ENCODE measurements around the gene KCNG2.

The KCNG2 gene

DNA sequence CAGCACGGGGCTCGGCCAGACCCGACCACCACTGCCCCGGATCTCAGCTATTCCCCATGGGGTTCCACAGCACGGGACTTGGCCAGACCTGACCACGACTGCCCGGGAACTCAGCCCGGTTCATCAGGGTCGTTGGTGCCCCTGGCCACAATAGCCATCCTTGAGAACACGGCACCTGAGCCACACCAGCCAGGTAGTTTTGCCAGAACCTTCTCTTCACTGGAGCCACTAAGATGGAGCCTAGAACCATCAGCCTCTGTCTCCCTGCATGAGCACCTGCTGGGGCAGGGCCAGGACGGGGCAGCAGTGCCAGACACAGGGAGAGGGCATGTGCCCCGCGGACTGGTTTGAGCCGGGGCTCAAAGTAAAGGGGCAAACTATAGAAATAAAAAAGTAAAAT lies 11.4 kb upstream of the KCNG2 start:
- no peak for DNase-seq

DNA sequence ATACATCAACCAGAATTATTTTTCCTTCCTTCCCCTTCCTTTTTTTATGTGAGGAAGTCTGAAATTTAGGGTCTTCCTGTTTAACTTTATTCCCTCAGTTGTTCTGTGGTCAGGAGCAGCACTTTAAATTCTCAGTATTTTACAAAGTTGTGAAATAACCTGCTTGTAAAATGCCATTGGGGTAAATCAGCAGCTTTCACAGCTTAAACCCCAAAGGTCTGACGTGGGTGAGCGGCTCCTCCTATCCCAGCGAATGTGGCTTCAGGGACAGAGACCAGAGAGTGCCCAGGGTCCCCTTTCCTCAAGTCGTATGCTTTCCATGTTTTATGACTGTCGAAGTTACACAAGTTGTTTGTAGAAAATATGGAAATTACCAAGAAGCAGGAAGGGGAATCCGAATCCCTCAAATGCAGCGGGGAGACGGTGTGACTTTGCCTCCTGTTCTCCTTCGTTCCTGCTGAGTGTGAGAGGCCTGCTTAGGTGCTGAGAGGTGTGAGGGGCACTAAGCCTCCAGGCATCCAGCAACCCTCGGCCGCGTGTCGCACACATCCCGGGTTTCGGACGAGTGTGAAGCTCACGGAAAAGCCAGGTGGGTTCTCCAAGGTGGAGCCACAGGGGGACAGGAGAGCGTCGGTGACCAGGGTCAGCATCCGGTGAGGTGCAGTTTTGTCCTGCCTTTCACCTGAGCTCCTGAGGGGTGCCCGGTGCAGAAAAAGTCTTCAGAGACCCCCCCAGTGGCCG lies 10.8 kb upstream of the KCNG2 start:
- DNase-seq = peak; percentile 51

DNA sequence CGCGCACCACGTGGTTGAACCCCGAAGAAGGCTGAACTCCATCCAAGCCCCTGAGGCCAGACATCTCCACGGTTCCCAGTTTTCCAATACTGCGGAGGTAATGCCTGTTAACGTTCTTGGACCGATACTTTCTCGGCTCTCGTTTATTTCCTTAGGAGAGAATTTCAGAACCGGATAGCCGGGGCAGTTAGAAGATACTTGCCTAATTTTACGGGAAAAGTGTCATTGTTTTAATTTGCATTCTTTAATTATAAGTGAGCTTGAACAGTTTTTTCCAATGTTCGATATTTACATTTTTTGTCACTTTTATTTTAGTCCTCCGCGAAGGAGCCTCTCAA lies 10.2 kb upstream of the KCNG2 start:
- no peak for DNase-seq

DNA sequence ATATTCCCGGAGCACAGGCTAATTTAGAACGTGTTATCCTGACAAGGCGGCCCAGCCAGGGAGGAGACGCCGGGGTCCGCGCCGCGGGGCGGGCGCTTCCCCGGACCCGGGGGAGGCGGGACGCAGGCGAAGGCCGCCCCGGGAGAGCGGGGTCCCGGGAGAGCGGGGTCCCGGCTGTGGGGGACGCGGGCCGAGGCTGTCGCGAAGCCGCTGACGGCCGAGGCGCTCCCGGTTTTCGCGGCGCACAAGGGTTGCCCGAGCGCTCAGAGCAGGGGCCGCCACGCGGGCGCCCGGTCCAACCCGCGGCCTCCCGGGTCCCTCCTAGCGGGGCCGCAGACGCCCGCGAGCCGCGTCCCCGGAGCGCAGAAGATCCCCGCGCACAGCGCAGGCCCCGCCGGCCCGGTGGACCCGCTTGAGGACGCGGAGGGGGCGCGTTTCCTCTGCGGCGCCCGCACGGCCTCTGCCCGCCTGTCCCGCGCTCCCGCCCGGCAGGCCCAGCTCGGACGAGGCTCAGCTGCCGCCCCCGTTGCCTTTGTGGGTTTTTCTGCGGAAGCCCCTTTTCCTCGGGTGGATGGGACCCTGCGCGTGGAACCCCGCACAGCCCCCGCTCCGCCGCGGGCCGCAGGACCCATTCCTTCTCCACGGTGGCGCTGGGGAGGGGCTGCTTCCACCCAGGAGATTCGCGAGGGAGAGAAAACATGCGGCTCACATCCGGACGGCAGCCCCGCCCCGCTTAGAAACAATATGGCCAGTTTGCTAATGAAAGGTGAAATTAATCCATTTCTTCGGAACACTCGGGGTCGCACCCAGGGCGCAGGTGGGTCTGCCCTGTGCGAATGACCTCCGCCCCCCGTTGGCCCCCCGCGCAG lies 9.6 kb upstream of the KCNG2 start:
- DNase-seq = no peak

DNA sequence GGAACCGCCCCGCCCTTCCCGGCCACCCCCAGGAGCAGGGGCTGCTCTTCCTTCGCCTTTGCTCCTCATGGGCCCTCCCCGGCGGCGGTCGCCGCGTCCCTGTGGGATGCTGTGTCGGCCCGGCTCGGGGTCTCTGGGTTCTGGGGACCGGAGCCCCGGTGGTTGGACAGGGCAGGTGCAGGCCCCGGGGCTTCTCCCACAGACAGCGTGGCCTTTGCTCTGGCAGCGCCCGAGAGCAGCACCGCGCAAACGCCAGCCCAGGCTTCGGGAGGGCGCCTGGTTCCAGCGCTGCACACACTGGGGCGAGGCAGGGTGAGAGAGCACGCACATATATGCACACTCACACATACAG lies 9.0 kb upstream of the KCNG2 start:
- no peak for DNase-seq

DNA sequence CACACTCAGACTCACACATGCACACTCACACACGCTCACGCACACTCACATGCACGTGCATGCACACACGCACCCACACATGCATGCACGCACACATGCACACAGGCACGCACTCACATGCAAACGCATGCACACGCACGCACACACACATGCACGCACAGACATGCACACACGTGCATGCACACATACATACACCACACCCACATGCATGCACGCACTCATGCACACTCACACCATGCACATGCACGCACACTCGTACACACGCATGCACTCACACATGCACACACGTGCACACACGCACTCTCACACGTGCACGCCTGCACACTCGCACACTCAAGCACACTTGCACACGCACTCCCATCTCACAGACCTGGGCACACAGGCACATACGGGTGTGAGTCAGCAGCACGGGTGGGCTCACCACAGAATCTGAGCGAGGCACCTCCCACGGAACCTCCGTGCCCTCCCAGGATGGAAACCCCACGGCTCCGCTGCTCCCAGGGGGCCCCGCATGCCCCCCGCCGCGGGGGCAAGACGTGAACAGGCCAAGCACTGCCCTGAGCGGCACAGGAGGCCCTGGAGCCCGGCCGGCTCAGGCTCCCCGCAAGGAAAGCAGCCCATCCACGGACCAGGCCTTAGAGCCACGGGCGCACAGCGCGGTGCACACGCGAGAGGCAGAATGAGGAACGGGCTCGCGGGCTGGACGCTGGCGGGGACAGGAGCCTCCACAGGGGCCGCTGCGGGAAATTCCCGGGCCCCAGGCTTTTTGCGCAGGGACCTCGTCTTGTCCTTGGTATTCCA lies 8.4 kb upstream of the KCNG2 start:
- DNase-seq = no peak

DNA sequence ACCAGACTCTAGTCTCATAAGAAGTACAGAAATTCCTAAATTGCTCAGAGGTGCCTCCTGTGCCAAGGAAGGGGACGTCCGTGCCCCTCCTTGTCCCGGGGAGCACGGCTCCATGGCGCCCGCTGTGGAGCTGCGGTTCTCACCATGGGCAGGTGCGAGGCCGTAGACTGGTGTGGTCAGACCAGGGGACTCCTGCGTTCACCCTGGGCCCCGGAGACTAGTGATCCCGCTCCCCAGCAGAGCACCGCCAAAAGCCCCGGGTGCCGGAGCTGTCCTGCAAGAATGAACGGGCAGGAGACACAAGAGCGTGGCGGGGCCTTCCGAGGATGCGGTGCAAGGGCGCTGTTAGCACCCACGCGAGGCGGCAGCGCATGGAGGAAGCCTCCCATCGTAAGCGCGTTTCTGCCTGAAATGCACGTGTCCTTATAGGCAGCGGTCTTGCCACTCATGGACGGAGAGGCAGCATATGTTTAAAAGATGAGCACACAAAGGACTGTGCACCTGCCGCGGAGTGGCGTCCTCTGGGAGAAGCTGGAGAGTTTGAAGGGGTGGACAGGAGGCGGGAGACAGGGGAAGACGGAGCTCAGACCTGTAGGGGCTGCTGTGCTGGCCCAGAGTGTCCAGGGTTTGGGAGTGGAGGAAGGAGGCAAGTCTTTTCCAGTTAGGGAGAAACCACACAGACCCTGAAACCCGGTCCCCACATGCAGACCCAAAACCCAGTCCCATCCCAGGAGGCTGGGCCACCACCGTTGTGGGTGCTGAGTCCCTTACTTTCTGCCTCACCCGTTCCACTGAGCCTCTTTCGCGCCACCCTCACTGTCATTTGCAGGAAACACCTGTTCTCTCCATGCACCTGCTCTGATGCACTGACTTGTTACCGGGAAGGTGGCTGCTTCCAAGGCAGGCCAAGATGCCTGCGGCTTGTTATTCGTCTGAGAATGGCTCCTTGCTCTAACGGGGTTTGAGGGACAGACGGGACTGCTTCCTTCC lies 7.5 kb upstream of the KCNG2 start:
- DNase-seq = no peak

DNA sequence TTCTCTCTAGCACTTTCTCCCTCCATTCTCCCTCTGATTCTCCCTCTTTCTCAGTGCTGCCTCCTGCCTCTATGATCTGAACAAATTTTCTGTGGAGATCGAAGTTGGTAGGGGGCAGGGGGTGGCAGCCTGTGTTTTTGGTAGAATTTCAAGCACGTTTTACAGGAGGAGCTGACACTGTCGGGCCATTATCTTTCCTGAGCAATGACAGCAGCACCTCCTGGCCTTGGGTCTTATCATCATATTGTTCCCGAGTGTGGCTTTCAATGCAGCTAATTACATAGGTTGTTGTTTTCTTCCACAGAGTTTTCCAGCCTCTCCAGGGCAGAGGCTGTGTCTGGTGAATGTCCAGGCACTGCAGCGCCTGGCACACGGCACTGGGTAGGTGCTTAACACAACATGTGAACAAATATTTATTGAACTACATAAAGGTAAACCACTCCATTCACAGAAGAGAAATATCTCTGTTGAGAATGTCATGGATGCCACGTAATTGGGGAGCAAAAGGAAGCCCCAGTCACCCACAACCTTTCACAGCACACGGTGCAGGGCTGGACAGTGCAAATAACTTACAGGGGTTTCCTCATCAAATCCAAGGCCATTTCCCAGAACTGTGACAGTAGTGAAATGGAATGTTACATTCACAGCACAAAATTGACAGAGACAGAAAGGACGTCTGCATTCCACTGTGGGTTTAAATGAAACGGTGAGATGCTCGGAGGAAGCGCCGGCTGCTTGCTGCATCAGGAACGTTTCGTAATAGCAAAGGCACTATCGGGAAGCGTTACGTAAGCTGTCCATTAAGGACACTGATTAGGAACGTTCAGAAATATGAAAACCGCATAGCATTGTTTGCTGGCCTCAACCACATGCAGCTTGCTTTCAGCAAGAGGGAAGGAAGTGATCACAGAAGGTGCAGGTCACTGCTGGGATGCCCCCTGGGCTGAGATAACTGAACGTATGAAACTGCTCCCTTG lies 6.5 kb upstream of the KCNG2 start:
- DNase-seq = peak; percentile 96

DNA sequence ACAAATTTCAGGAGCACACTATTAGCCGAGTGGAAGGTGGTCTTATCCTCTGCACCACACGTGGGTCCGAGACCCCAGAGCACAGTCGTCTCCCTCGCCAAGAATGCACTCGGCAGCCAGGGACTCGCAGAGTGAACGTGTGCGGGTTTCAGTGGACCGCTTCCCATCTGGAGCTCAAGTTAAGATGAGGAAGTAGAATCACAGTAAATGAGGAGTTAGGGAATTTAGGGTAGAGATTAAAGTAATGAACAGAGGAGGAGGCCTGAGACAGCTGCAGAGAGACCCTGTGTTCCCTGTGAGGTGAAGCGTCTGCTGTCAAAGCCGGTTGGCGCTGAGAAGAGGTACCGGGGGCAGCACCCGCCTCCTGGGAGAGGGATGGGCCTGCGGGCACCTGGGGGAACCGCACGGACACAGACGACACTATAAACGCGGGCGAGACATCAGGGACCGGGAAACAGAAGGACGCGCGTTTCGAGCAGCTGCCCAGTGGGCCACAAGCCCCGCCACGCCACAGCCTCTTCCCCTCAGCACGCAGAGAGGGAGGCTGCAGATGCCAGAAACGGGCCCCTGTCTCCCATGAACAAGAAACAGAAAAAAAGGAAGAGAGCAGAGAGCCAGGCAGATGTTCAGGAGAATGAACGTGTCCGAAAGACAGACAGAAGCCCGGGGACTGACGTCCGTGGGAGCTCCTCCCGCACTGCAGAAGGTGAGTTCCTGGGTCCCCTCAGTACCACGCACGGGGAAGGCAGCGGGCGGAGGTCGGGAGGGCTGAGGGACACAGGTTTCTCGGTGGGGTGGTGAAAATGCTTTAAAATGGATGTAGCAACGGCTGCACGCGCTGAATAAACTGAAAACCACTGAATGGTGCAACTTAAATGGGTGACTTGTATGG lies 5.4 kb upstream of the KCNG2 start:
- DNase-seq = no peak

DNA sequence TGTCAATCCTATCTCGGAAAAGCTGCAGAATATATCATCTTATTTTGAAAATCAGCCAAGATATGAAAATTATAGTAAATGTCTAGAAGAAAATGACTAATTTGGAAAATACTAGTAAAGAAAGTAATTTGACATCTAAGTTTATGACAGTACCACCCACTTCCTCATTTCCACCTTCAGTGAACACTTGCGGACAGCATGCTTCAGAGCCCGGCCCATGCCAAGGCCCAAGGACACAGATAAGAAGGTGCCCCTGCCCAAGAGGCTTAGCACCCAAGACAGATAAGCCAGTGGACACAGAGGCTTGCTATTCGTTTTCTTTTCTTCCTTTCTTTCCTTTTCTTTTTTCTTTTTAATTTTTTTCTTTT lies 4.8 kb upstream of the KCNG2 start:
- DNase-seq = no peak

DNA sequence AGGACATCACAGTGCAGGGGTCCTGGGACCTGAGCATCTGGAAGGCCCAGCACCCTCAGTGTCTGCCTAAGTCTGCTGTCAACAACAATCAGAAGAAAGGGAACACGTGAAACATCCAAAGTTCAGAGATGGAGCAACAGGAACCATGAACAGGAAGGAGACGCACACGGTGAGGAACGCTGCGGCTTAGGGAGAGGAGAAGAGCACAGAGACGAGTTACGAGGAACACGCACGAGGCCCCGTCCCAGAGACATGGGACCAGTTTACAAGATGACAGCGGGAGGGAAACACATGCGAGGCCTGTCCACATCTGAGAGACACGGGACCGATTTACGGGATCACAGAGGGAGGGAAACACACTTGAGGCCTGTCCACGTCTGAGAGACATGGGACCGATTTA lies 2.9 kb upstream of the KCNG2 start:
- no peak for DNase-seq

DNA sequence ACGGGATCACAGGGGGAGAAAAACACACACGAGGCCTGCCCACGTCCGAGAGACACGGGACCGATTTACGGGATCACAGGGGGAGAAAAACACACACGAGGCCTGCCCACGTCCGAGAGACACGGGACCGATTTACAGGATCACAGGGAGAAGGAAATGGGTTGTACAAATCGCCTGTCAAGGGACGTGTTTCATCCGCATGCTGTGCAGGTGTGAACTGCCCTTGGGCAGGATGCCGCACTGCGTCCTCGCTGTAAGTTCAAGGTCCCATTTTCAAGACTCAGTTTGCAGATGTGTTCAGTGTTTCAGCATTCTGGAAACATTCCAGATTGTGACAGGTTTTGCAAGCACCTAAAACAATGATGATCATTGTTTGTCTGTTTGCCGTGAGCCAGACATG lies 2.3 kb upstream of the KCNG2 start:
- DNase-seq = no peak

DNA sequence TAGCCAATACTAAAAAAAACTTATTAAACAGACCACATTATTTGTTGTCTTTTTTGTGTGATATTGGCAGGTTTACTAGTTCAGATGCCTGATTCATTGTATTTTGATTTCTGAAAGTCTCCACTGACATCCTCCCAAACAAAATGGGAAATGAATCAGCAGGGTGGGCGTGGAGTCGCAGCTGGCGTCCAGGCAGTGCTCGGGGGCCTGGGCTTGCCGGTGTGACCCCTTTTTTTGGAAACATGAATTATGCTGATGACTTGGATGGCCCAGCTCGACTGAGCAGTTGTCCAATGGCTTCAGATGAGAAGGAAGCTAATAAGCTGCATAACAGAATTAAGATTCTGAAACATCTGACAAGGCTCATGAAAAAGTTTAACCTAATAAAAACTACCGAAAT lies 1.7 kb upstream of the KCNG2 start:
- no peak for DNase-seq

DNA sequence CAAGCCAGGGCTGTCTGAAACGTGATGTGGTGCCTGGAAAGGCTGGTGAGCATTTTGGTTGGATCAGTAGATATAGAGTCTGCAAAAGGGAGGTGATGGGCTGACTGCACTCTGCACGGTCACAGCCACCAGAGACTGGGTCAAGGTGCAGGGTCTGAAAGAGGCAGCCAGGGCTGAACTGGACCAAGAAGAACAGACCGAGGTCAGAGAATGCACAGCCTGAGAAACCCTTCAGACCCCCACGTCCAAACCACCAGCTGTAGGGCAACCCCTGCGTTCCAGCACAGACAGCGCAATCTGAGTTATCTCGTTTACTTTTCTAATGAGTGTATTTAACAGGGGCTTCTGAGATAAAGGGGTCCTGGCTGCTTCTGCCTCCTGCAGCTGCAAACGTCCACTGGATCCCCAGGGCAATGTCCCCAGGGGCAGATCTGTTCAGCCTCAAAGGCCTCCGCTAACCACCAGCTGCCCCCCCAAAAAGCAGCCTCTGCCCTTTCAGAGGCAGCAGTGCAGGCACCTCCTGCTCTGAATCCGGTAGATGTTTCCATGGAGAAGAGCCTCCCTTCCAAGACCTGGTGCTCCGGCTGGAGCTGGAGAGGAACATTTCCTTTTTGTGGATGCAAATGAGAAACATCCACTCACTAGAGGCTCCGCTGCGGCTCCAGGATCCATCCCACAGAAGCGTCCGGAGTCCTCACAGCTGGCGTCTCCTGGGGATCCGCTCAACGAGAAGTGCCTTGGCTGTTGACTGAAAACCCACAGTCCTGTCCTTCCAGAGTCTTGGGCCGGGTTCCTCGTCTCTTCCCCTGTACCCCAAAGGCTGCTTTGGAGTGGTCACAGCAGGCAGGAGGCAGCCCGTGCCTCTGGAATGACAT lies 970 bp upstream of the KCNG2 start:
- DNase-seq = no peak

DNA sequence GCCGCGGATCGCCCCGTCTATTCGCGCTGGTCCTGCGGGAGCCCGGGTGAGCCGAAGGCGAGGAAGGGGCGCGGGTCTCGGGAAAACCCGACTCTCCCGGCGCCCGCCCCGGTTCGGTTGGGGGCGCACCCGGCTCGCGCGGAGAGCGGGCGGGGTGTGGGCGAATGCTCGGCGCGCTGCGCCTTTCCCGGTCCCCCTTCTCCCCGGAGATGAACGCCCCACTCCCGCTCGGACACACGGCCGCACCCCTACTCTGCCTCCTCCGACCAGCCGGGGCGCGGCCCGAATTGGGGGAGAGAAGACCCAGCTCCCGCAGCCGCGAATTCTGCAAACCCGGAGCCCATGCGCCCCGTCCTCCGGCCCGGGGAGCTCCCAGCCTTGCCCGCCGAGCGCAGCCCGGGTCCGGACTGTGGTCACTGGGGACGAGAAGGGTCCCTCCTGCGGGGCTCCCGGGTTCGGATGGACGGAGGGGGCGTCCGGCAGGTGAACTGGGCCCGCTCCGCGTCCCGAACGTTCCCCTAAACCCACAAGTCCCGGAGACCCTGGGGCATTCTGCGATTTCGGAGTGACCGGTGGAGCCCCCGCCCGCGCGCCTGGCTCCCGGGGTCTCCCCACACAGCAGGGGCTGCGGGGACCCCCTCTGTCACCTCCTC lies 734 bp downstream of the KCNG2 start:
- no peak for DNase-seq

DNA sequence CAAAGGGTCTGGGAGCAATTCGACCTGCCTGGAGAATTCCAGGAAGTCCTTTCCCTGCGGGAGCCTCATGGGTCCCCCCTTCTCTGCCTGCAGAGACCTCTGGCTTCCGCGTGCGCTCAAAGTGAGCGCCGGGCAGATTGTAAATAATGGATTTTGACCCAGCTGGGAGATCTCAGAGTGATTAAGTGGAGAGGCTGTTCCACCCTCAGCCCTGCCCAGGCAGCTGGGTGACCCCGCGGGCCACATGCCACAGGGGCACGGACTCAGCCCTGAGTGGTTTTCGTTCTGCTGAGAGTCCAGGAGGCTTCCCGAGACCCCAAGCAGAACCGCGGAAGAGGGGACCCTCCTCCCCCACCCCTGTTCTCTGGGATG lies 1.2 kb downstream of the KCNG2 start:
- DNase-seq = peak; percentile 27

DNA sequence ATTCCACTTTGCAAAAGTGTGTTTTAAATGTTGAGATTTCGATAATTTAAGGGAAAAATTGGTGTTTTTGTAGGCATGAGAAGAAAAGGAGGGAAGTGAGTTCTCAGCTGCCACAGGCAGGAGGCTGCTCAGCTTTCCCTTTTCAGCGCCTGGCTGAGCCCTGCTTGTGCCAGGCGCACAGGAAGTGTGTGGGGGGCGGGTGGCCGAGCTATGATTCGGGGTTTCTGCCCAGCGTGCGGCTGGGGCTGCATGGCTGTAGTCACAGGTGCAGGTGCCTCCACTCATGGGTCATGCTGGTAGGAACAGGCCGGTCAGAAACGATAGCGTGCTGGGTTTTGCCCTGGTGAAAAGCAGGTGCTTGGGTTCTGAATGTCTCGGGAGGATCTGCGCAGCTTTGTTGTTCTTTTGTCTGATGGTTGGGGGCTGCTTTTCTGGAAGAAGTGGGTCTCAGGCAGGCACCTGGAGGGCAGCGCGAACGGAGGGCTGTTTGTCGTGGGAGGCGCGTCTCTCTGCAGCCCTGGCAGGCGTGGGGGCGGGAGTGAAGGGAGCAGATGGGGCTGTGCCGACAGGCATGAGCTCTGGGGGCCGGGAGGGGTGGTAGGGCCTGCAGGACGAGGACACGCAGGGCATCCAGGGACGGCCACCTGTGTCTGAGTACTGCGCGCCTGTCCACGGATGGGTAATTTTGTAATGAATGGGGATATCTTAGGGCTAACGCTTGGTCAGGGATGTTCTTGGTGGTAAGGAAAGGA lies 2.1 kb downstream of the KCNG2 start:
- no peak for DNase-seq
